ENCODE measurements around the gene SYNE3.

DNA sequence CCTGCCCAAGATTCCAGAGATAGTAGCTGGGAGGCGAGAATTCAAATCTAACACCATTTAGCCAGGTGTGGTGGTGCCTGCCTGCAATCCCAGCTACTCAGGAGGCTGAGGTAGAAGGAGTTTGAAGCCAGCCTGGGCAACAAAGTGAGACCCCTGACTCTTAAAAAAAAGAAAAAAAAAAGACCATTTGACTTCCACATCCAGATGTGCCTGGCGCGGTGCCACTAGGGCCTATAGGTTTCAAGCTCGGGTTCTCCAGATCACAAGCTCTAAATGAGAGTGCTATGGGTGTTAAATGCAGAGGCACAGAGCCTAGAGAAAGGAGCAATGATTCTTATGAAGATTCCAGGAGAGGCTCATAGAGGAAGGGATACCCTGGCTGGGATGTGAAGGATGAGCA is 22.5 kb downstream of the SYNE3 start:
- TF ChIP-seq, protein P1, sequence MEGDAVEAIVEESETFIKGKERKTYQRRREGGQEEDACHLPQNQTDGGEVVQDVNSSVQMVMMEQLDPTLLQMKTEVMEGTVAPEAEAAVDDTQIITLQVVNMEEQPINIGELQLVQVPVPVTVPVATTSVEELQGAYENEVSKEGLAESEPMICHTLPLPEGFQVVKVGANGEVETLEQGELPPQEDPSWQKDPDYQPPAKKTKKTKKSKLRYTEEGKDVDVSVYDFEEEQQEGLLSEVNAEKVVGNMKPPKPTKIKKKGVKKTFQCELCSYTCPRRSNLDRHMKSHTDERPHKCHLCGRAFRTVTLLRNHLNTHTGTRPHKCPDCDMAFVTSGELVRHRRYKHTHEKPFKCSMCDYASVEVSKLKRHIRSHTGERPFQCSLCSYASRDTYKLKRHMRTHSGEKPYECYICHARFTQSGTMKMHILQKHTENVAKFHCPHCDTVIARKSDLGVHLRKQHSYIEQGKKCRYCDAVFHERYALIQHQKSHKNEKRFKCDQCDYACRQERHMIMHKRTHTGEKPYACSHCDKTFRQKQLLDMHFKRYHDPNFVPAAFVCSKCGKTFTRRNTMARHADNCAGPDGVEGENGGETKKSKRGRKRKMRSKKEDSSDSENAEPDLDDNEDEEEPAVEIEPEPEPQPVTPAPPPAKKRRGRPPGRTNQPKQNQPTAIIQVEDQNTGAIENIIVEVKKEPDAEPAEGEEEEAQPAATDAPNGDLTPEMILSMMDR (IDR thresholded peaks at IDR 0.05; ENCODE audit: low read length): no peak
- TF ChIP-seq EZH2 (IDR thresholded peaks at IDR 0.05; ENCODE audit: borderline replicate concordance, low read length): no peak

All from OCI-LY1 (cell line).